PC-9 (cell line): ENCODE measurements around the gene KY. TPM values are rescaled to one million over a fixed set of nuclear protein-coding genes. Genes with fewer than 3 reads are reported as not detected.
"Not testable (repeated sequence)": the region's sequence is repeated elsewhere in the genome, so short reads cannot be mapped to it uniquely, and the experiment has no call there.

ENCODE experiments used
- BruUV-seq: library from RNA; stranded (reverse); fragments of 400-500 nt; replicated peaks from 2 replicates; lab custom pipeline; 2021; lab: Mats Ljungman, UMichigan
- CTCF ChIA-PET: fragments of 300-600 bp; sonication (Branson Sonifier 250); formaldehyde crosslinking; loops from one replicate; lab custom pipeline; 2022; ENCODE audit warnings: antibody characterized with exemption; lab: Charles Lee
- POLR2A ChIA-PET: fragments of 300-600 bp; sonication (Branson Sonifier 250); formaldehyde crosslinking; loops from one replicate; lab custom pipeline; 2022; ENCODE audit warnings: antibody characterized with exemption; ENCODE audit not compliant: unreplicated experiment; lab: Charles Lee
- DNase-seq, 2 experiments: peaks; one replicate each; pipeline versions ENCODE4 v3.0.0 to v3.0.0-alpha.2; 2015 to 2022; ENCODE audit warnings: mixed read lengths in 1 of 2
- H2AFZ ChIP-seq: fragments of 200-600 bp; sonication (generic); 2 replicates; pipeline ENCODE4 v1.8.1; 2017; ENCODE audit warnings: antibody characterized with exemption
- H3F3A ChIP-seq: fragments of 200-600 bp; sonication (generic); 2 replicates; pipeline ENCODE4 v1.8.1; 2017; ENCODE audit warnings: antibody characterized with exemption, mild to moderate bottlenecking, low read depth; ENCODE audit not compliant: insufficient read depth
- H3K27ac ChIP-seq: fragments of 200-600 bp; sonication (generic); 2 replicates; pipeline ENCODE4 v1.6.1; 2016; ENCODE audit warnings: mixed run types
- H3K27me3 ChIP-seq: fragments of 200-600 bp; sonication (generic); 2 replicates; pipeline ENCODE4 v1.6.1; 2016; ENCODE audit warnings: low read depth, mixed run types; ENCODE audit not compliant: insufficient read depth
- H3K36me3 ChIP-seq: fragments of 200-600 bp; sonication (generic); 2 replicates; pipeline ENCODE4 v1.6.1; 2016; ENCODE audit warnings: low read depth, mixed run types
- H3K4me1 ChIP-seq: fragments of 200-600 bp; sonication (generic); replicated peaks from 2 replicates; pipeline ENCODE4 v1.6.1; 2016; ENCODE audit warnings: mixed run types; ENCODE audit not compliant: insufficient read depth
- H3K4me2 ChIP-seq: fragments of 200-600 bp; sonication (generic); 2 replicates; pipeline ENCODE4 v1.6.1; 2017; ENCODE audit warnings: mixed run types
- H3K4me3 ChIP-seq: fragments of 200-600 bp; sonication (generic); 2 replicates; pipeline ENCODE4 v1.6.1; 2016; ENCODE audit warnings: mixed run types
- H3K79me2 ChIP-seq: fragments of 200-600 bp; sonication (generic); 2 replicates; pipeline ENCODE4 v1.6.1; 2017; ENCODE audit warnings: low read depth, mixed run types
- H3K9me2 ChIP-seq: fragments of 200-600 bp; sonication (generic); 2 replicates; pipeline ENCODE4 v1.8.1; 2017; ENCODE audit warnings: mild to moderate bottlenecking; ENCODE audit not compliant: insufficient read depth
- H3K9me3 ChIP-seq: fragments of 200-600 bp; sonication (generic); 2 replicates; pipeline ENCODE4 v1.8.1; 2016; ENCODE audit warnings: low read depth; ENCODE audit not compliant: insufficient read depth
- H4K20me1 ChIP-seq: fragments of 200-600 bp; sonication (generic); 2 replicates; pipeline ENCODE4 v1.8.1; 2017; ENCODE audit not compliant: insufficient read depth
- CTCF ChIP-seq: fragments of 200-600 bp; sonication (generic); conservative IDR thresholded peaks from 2 replicates; pipeline ENCODE4 v1.6.1; 2017; ENCODE audit warnings: mixed run types, antibody characterized with exemption, mild to moderate bottlenecking, moderate library complexity
- EZH2 ChIP-seq: fragments of 200-600 bp; sonication (generic); IDR thresholded peaks from 2 replicates; pipeline ENCODE4 v1.8.0; 2017; ENCODE audit warnings: antibody characterized with exemption, low read depth
- intact Hi-C: fragments of 100-400 bp; cut with micrococcal nuclease; formaldehyde crosslinking; loops from one replicate; pipeline ENCODE4 v1.10.0; 2022; ENCODE audit not compliant: unreplicated experiment
- total RNA-seq: library from RNA; stranded (reverse); gene quantifications from 2 replicates; pipeline ENCODE4 v1.2.3, GENCODE V29; 2021

The KY gene
- total RNA-seq, 1 experiment from 2014 or later = not detected

DNA sequence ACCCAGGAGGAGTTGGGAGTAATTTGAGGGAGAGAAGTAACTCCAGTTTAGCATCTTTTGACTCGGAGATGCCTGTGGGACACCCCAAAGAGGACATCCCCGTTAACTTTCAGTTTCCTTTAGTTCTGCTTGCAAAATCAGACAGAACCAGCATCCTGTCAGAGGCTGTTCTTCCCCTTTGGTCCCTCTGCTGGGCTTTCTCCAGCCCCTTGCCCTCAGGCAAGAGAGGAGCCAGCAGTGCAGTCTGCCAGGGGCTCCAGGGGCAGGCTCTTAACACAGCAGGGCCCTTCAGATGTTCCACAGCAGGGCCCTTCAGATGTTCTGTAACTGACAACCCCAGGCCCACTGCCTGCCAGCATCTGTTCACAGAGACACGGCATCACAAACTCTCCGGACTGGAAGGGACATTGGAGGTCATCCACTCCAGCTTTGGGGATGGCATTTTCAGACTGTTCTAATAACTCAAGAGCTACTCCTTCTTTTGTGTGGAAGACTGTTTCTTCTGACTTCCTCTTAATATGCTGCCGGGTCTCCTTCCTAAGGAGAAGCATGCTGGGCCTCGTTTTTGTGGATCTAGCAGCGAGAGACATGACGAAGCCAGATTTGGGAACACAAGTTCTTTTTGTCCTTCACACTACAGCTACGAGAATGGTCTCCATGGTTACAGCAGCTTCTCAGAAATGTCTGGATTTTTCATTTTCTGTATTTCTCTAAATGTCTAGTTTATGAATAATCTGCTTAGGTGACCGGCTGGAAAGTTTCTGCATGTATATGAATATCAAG is 51.9 kb downstream of the KY start:
- CTCF ChIA-PET = no interaction called here
- no peaks in the 10 kb centered on the region for H3K9me3 ChIP-seq
- no peak for TF ChIP-seq CTCF
- no peak for TF ChIP-seq EZH2
- H3F3A ChIP-seq = no peaks in the 10 kb centered on the region
- no TSS peak for BruUV-seq
- H3K79me2 ChIP-seq = no peaks in the 10 kb centered on the region
- no peaks in the 10 kb centered on the region for H4K20me1 ChIP-seq
- no peaks in the 10 kb centered on the region for H3K4me1 ChIP-seq
- no peak for DNase-seq
- POLR2A ChIA-PET = no interaction called here
- intact Hi-C loops = loop anchor here (5.0 kb wide), 1 partner anchor 292 kb away; no protein-coding TSS in a partner anchor
- H3K27me3 ChIP-seq = peaks cover 50% of the 10 kb centered on the region
- no peaks in the 10 kb centered on the region for H3K36me3 ChIP-seq
- H3K9me2 ChIP-seq = no peaks in the 10 kb centered on the region
- H2AFZ ChIP-seq = no peak overlapping the region
- no peak overlapping the region for H3K27ac ChIP-seq
- H3K4me2 ChIP-seq = no peak overlapping the region
- H3K4me3 ChIP-seq = no peak overlapping the region

- no TSS peak for BruUV-seq
- no peak overlapping the region for H3K4me3 ChIP-seq
- intact Hi-C loops = loop anchor here (5.0 kb wide), 1 partner anchor 290 kb away; no protein-coding TSS in a partner anchor
- peaks cover 50% of the 10 kb centered on the region for H3K27me3 ChIP-seq
- H3K4me2 ChIP-seq = no peak overlapping the region
- H3F3A ChIP-seq = no peaks in the 10 kb centered on the region
- ChIA-PET POLR2A (no interaction called here), CTCF (no interaction called here)
- no peak overlapping the region for H3K27ac ChIP-seq
- TF ChIP-seq EZH2 (no peak), CTCF (no peak)
- H3K36me3 ChIP-seq = no peaks in the 10 kb centered on the region
- no peaks in the 10 kb centered on the region for H3K4me1 ChIP-seq
- H3K9me3 ChIP-seq = no peaks in the 10 kb centered on the region
- H3K9me2 ChIP-seq = no peaks in the 10 kb centered on the region
- H3K79me2 ChIP-seq = no peaks in the 10 kb centered on the region
- no peak overlapping the region for H2AFZ ChIP-seq
- H4K20me1 ChIP-seq = no peaks in the 10 kb centered on the region
- DNase-seq = peak; percentile 25 to 40
Observed at GRCh38 chr3:134597390-134597970, 53.3 kb downstream of the KY start.

GRCh38 chr3:134594986-134595385 is 55.8 kb downstream of the KY start:
- H3K4me1 ChIP-seq, H3K27ac ChIP-seq, BruUV-seq, H3K79me2 ChIP-seq, POLR2A ChIA-PET, H3K9me2 ChIP-seq, H2AFZ ChIP-seq, H3F3A ChIP-seq, H4K20me1 ChIP-seq, H3K4me2 ChIP-seq, H3K36me3 ChIP-seq, DNase-seq, CTCF ChIA-PET, H3K4me3 ChIP-seq, H3K9me3 ChIP-seq: not testable (repeated sequence)
- H3K27me3 ChIP-seq = peaks cover 52% of the 10 kb centered on the region
- intact Hi-C loops = loop anchor here (5.0 kb wide), 1 partner anchor 288 kb away; no protein-coding TSS in a partner anchor
